DMS114 treated with DMSO at 0.1 percent for 48 hours (cell line): Measurements from ENCODE around the gene IGFALS.

Source experiments
- DNase-seq: peaks from one replicate; lab custom pipeline; 2025; ENCODE audit not compliant: unreplicated experiment; lab: John Stamatoyannopoulos, UW

The IGFALS gene

DNA sequence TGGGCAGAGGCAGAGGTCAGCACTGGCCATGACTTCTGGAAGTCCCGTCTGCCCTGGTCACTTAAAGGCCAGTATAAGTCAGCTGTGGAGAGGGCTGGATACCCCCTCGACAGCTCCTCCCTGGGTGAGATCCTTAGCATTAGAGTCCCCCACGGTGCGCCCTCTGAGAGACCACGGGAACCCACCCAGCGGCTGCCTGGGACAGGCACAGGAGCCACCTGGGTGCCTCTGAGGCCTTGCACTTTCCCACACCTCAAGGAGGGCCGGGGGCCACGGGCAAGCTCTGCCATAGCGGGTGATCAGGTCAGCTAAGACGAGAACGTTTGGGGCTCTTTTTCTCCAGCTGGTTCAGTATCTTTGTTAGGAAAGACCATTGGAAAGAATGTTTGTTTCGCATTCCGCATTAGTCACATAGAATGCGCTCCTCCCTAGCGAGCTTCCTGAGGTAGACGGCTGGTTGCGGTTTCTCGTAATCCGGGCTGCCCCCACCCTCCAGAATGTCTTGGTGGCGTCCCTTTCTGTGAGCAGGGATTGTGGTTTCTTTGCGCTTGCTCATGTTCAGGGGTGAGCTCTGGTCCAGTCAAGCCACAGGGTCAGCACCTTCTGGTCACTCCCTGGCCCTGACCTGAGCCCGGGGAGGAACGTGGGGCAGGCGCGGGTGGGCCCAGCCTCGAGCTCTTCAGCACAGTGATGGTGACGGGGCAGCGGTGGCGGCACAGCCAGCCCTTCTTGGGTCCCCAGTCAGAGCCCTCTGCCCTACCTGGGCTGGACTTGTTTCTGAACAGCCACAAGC, 47.4 kb downstream of the IGFALS start:
- DNase-seq, result no peak

- DNase-seq, result no peak
Measured at GRCh38 chr16:1745181-1745899, 48.2 kb downstream of the IGFALS start.

DNA sequence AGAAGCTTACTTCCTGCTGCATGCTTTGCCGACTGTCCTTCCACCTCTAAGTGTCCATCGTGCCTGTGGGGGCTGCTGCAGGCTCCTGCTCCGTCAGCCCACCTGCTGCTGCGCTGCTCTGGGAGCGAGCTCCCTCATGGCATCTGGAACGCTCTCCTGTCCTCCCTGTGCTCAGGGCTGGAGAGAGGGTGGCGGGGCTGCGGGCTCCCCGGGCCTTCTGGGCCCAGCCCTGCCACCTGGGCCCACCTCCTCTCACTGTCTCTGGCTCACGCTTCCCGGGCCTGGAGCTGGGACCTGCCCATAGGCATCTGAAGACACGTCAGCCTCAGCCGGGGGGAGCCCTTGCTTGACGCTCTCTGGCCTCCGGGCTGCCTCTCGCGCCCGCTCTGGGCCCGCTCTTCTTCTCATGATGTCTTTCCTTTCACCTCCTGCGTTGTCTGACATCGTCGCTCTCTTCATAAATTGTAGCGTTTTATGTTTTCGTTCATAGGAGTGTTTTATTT, 49.1 kb downstream of the IGFALS start:
- no peak for DNase-seq

DNA sequence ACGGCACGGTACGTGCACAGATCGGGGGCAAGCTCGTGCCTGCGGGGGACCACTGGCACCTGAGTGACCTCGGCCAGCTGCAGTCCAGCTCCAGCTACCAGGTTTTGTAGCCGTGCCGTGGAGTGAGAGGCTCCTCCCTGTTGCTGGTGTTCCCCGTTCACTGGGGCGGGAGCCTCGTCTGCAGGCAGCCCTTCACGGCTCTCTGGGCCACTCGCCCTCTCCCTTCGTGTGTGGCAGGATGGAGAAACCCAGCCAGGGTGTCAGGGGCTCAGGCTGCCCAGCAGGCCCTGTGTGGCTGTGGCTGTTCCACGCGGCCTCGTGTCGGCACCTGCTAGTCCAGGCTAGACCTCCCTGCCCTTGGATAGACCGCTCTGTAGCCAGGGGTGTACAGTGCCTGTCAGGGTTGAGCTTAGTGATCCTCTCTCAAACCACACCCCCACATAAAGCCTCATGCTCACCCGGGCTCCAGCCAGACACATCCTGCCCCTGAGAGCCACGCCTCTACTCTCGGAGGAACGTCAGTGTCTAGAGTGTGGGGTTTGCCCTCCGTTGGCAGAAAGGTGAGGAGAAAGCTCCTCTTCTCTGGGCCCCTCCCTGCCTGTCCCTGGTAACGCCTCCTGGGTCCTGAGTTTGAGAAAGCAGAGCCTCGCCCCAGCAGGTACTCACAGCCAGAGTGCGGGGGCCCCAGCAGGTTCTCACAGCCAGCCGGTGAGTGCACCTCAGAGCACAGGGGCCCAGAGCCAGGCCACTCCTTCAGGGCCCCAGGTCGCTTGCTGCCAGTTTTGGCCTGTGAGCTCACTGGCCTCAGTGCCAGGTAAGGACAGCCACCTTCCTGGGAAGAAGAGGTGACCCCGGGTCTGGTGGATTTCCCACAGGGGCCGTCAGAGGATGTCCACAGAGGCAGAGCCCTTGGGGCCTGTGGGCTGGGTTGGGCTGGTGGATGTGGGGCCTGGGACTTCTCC, 49.8 kb downstream of the IGFALS start:
- DNase-seq, result no peak

DNA sequence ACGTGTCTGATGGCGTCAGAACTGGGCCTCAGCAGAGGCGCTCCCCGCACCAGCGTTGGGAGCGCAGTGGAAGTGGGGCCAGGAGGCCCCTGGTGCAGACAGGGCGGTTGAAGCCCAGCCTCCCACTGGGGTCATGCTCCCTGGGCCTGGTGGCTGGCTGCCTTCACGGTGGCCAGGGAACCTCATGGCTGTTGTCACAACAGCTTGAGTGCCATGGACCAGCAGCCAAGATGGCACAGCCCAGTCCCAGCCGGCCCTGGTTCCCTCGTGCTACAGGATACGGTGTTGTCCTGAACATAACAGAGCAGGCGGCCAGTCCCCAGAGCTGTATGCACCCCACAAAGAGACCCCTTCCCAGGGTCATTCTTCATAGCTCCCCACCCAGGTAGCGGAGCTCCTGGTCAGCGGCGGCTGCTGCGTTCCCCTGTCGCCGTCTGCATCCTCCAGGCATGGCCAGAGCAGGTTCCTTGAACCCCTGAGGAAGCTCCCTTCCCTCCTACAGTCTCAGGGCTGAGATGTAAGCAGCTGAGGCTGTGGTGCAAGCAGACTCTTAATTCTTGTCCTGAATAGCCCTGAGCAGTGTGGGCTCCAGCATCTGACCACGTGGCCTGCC, 51.8 kb downstream of the IGFALS start:
- no peak for DNase-seq

GRCh38 chr16:1740781-1741490, 52.6 kb downstream of the IGFALS start:
- no peak for DNase-seq
